Measurements from ENCODE around the gene WNT9A. TPM values are rescaled to one million over a fixed set of nuclear protein-coding genes. Genes with fewer than 3 reads are reported as not detected.

Gene WNT9A
- total RNA-seq, 2 donors from 2014 or later: 1.2 to 7.9 TPM

GRCh38 chr1:227900571-227901051 is 47.1 kb downstream of the WNT9A start:
- Histone ChIP-seq H3K9me3 (no peaks in the 10 kb centered on the region), H3K4me3 (no peak overlapping the region), H3K27me3 (replicated peaks; ENCODE audit: insufficient read depth) (no peaks in the 10 kb centered on the region), H3K4me1 (ENCODE audit: control insufficient read depth in 1 of 2, low read depth in 2 of 2) (no peaks in the 10 kb centered on the region), H3K36me3 (no peaks in the 10 kb centered on the region), H3K27ac (no peak overlapping the region)
- no peak for ATAC-seq (ENCODE audit: insufficient number of reproducible peaks, low FRiP score, low read depth)
- no peak for TF ChIP-seq CTCF (IDR thresholded peaks at IDR 0.05)
- DNase-seq (ENCODE audit: low spot score): no peak

DNA sequence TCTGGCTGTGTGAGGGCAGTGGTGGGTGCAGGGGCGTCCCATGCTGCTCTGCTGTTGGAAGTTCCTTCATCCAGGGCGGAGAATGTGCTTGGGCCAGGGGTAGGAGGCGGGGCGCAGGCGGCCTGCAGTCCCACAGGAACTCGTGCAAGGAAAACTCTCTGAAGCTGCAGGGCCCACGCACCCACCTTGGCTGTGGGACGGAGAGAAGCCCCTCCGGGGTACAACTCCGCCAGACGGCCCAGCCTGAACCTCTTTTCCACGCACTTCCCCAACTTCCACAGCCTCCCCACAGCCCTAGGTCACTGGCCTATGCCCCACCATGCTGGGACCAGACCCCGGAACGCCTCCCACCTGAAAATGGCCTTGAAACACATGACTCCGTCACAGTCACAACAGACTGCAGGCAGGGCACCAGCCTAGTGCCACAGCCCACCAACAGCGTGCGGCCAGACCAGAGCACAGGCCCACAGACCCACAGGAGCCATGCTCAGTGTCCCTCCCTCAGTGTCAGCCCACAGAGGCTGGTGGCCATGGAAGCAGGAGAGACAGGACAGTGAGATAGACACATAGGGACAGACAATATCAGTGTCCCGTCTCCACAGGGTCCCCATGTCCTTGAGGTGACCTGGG is 47.8 kb downstream of the WNT9A start:
- Histone ChIP-seq H3K27me3 (replicated peaks; ENCODE audit: insufficient read depth) (no peaks in the 10 kb centered on the region), H3K27ac (no peak overlapping the region), H3K4me3 (no peak overlapping the region), H3K4me1 (ENCODE audit: control insufficient read depth in 1 of 2, low read depth in 2 of 2) (no peaks in the 10 kb centered on the region), H3K36me3 (no peaks in the 10 kb centered on the region), H3K9me3 (no peaks in the 10 kb centered on the region)
- DNase-seq (ENCODE audit: low spot score) (no peak), ATAC-seq (ENCODE audit: insufficient number of reproducible peaks, low FRiP score, low read depth) (no peak)
- TF ChIP-seq CTCF (IDR thresholded peaks at IDR 0.05): no peak

GRCh38 chr1:227899141-227899819 is 48.5 kb downstream of the WNT9A start:
- Histone ChIP-seq H3K4me1 (ENCODE audit: control insufficient read depth in 1 of 2, low read depth in 2 of 2) (no peaks in the 10 kb centered on the region), H3K36me3 (no peaks in the 10 kb centered on the region), H3K9me3 (no peaks in the 10 kb centered on the region), H3K4me3 (no peak overlapping the region), H3K27me3 (replicated peaks; ENCODE audit: insufficient read depth) (no peaks in the 10 kb centered on the region), H3K27ac (no peak overlapping the region)
- ATAC-seq (ENCODE audit: insufficient number of reproducible peaks, low FRiP score, low read depth): no peak
- no peak for TF ChIP-seq CTCF (IDR thresholded peaks at IDR 0.05)
- DNase-seq (ENCODE audit: low spot score): no peak

GRCh38 chr1:227898502-227899140 is 49.1 kb downstream of the WNT9A start:
- no peak overlapping the region for H3K4me3 ChIP-seq
- DNase-seq (ENCODE audit: low spot score): peak; percentile 0
- H3K4me1 ChIP-seq (ENCODE audit: control insufficient read depth in 1 of 2, low read depth in 2 of 2): no peaks in the 10 kb centered on the region
- no peaks in the 10 kb centered on the region for H3K36me3 ChIP-seq
- TF ChIP-seq CTCF (IDR thresholded peaks at IDR 0.05): no peak
- ATAC-seq (ENCODE audit: insufficient number of reproducible peaks, low FRiP score, low read depth): no peak
- no peaks in the 10 kb centered on the region for H3K27me3 ChIP-seq (replicated peaks; ENCODE audit: insufficient read depth)
- H3K9me3 ChIP-seq: no peaks in the 10 kb centered on the region
- no peak overlapping the region for H3K27ac ChIP-seq

DNA sequence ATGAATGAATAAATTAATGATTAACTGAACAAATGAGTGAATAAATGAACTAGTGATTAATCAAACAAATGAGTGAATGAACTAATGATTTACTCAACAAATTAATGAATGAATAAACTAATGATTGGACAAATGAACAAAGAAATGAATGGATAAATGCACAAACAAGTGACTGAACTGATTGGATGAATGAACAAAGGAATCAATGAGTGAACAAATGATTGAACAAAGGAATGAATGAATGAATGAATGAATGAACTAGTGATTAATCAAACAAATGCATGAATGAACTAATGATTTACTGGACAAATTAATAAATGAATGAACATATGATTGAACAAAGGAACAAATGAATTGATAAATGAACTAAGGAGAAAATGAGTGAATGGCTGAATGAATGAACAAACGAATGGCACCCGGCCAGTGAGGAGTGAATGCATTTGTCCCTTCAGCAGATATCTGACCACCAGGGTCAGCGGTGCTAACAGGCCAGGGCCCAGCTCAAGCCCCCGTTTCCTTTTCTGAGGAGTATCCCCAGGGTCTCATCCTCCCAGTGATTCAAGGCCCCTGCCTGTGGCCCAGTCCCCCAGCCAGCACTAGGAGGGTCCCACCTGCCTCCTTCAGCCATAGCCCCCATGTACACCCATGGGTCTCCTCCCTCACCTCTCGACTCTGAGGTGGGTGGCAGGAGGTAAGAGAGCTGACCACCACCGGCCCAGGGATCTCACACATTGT is 49.9 kb downstream of the WNT9A start:
- no peaks in the 10 kb centered on the region for H3K9me3 ChIP-seq
- no peak for TF ChIP-seq CTCF (IDR thresholded peaks at IDR 0.05)
- DNase-seq (ENCODE audit: low spot score): peak; percentile 1
- no peak for ATAC-seq (ENCODE audit: insufficient number of reproducible peaks, low FRiP score, low read depth)
- no peak overlapping the region for H3K27ac ChIP-seq
- H3K4me1 ChIP-seq (ENCODE audit: control insufficient read depth in 1 of 2, low read depth in 2 of 2): no peaks in the 10 kb centered on the region
- H3K4me3 ChIP-seq: no peak overlapping the region
- H3K27me3 ChIP-seq (replicated peaks; ENCODE audit: insufficient read depth): no peaks in the 10 kb centered on the region
- H3K36me3 ChIP-seq: no peaks in the 10 kb centered on the region
